PC-9 (cell line): ENCODE measurements around the gene MSI2.

ENCODE experiments used
- EZH2 ChIP-seq: fragments of 200-600 bp; sonication (generic); IDR thresholded peaks from 2 replicates; pipeline ENCODE4 v1.8.0; 2017; ENCODE audit warnings: antibody characterized with exemption, low read depth
- TF ChIP-seq, protein P1 (sequence below): fragments of 200-600 bp; sonication (generic); conservative IDR thresholded peaks from 2 replicates; pipeline ENCODE4 v1.6.1; 2017; ENCODE audit warnings: mixed run types, antibody characterized with exemption, mild to moderate bottlenecking, moderate library complexity

DNA sequence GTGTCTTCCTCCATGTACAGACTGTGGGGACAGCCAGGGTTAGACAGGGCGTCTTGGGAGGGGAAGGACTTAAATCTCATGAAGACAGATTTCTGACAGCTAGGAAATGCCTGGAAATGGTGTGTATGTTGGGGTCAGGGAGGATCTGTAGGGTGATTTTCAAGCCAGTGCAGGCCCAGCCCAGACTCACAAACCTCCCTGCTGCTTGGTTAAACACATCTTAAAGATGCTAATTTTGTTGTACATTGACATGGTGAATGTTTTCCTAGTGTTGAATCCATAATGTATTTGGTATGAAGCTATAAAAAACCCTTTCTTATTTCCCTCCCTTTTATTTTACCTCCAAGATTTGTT is 250.4 kb downstream of the MSI2 start:
- TF ChIP-seq, protein P1, sequence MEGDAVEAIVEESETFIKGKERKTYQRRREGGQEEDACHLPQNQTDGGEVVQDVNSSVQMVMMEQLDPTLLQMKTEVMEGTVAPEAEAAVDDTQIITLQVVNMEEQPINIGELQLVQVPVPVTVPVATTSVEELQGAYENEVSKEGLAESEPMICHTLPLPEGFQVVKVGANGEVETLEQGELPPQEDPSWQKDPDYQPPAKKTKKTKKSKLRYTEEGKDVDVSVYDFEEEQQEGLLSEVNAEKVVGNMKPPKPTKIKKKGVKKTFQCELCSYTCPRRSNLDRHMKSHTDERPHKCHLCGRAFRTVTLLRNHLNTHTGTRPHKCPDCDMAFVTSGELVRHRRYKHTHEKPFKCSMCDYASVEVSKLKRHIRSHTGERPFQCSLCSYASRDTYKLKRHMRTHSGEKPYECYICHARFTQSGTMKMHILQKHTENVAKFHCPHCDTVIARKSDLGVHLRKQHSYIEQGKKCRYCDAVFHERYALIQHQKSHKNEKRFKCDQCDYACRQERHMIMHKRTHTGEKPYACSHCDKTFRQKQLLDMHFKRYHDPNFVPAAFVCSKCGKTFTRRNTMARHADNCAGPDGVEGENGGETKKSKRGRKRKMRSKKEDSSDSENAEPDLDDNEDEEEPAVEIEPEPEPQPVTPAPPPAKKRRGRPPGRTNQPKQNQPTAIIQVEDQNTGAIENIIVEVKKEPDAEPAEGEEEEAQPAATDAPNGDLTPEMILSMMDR, result no peak
- TF ChIP-seq EZH2, result no peak
